IPS-15b (cell line): ENCODE results near the gene ERBB3.
"Not testable (repeated sequence)": the region's sequence is repeated elsewhere in the genome, so short reads cannot be mapped to it uniquely, and the experiment has no call there.

Experiments used
- H3K27me3 ChIP-seq: one replicate; pipeline ENCODE4 v1.6.1; 2013; ENCODE audit warnings: low read length; ENCODE audit not compliant: control insufficient read depth, insufficient read depth
- H3K36me3 ChIP-seq: one replicate; pipeline ENCODE4 v1.6.1; 2013; ENCODE audit warnings: low read length; ENCODE audit not compliant: control insufficient read depth, insufficient read depth
- H3K4me1 ChIP-seq: one replicate; pipeline ENCODE4 v1.6.1; 2013; ENCODE audit warnings: mild to moderate bottlenecking, low read length; ENCODE audit not compliant: control insufficient read depth, insufficient read depth
- H3K4me3 ChIP-seq: one replicate; pipeline ENCODE4 v1.5.1; 2013; ENCODE audit warnings: low read depth, low read length
- H3K9ac ChIP-seq: one replicate; pipeline ENCODE4 v1.6.1; 2013; ENCODE audit warnings: low read depth, mild to moderate bottlenecking, low read length
- H3K9me3 ChIP-seq: one replicate; pipeline ENCODE4 v1.6.1; 2013; ENCODE audit warnings: mild to moderate bottlenecking, low read length; ENCODE audit not compliant: control insufficient read depth, insufficient read depth

The ERBB3 gene

GRCh38 chr12:56103066-56103711 lies 23.2 kb downstream of the ERBB3 start:
- Histone ChIP-seq H3K9me3 (no peaks in the 10 kb centered on the region), H3K9ac (peak overlapping the region; percentile 82), H3K36me3 (peaks cover 39% of the 10 kb centered on the region), H3K27me3 (no peaks in the 10 kb centered on the region), H3K4me3 (peak overlapping the region; percentile 93), H3K4me1 (peaks cover 16% of the 10 kb centered on the region)

- Histone ChIP-seq H3K4me1 (peaks cover 16% of the 10 kb centered on the region), H3K9me3 (no peaks in the 10 kb centered on the region), H3K27me3 (no peaks in the 10 kb centered on the region), H3K4me3 (peak overlapping the region; percentile 93), H3K9ac (peak overlapping the region; percentile 82), H3K36me3 (peaks cover 33% of the 10 kb centered on the region)
Measured at GRCh38 chr12:56103823-56104108, 23.8 kb downstream of the ERBB3 start.

- peak within 1 kb of the TSS; percentile 90 for H3K9ac ChIP-seq
- no peaks in the 10 kb centered on the region for H3K9me3 ChIP-seq
- peak within 1 kb of the TSS; percentile 93 for H3K4me3 ChIP-seq
- no peaks in the 10 kb centered on the region for H3K27me3 ChIP-seq
- peaks cover 16% of the 10 kb centered on the region for H3K4me1 ChIP-seq
- peaks cover 32% of the 10 kb centered on the region for H3K36me3 ChIP-seq
Measured at GRCh38 chr12:56104109-56104814, 24.3 kb downstream of the ERBB3 start, which contains the start of gene PA2G4. Gene PA2G4 (plus strand): TSS chr12:56104559. CDS start chr12:56104738, 179 bp downstream.

GRCh38 chr12:56104815-56105608 lies 25.0 kb downstream of the ERBB3 start:
- Histone ChIP-seq H3K9ac (peak overlapping the region; percentile 90), H3K36me3 (peaks cover 31% of the 10 kb centered on the region), H3K4me3 (peak overlapping the region; percentile 93), H3K9me3 (no peaks in the 10 kb centered on the region), H3K27me3 (no peaks in the 10 kb centered on the region), H3K4me1 (peaks cover 16% of the 10 kb centered on the region)

- Histone ChIP-seq H3K4me3 (peak overlapping the region; percentile 93), H3K9me3 (no peaks in the 10 kb centered on the region), H3K27me3 (no peaks in the 10 kb centered on the region), H3K9ac (peak overlapping the region; percentile 41), H3K36me3 (peaks cover 36% of the 10 kb centered on the region), H3K4me1 (peaks cover 16% of the 10 kb centered on the region)
Measured at GRCh38 chr12:56105609-56105902, 25.6 kb downstream of the ERBB3 start.

- Histone ChIP-seq H3K9me3 (no peaks in the 10 kb centered on the region), H3K9ac (no peak overlapping the region), H3K36me3 (peaks cover 39% of the 10 kb centered on the region), H3K4me1 (peaks cover 16% of the 10 kb centered on the region), H3K27me3 (no peaks in the 10 kb centered on the region), H3K4me3 (no peak overlapping the region)
Measured at GRCh38 chr12:56107242-56107641, 27.3 kb downstream of the ERBB3 start.

- H3K9ac ChIP-seq, result no peak overlapping the region
- no peaks in the 10 kb centered on the region for H3K27me3 ChIP-seq
- H3K36me3 ChIP-seq, result peaks cover 44% of the 10 kb centered on the region
- H3K4me3 ChIP-seq, result no peak overlapping the region
- no peaks in the 10 kb centered on the region for H3K9me3 ChIP-seq
- H3K4me1 ChIP-seq, result peaks cover 8% of the 10 kb centered on the region
Measured at GRCh38 chr12:56110571-56110970, 30.6 kb downstream of the ERBB3 start.

- Histone ChIP-seq H3K4me1 (peaks cover 3% of the 10 kb centered on the region), H3K9ac (no peak overlapping the region), H3K4me3 (no peak overlapping the region), H3K36me3 (peaks cover 30% of the 10 kb centered on the region), H3K27me3 (no peaks in the 10 kb centered on the region), H3K9me3 (no peaks in the 10 kb centered on the region)
Measured at GRCh38 chr12:56114084-56114483, 34.1 kb downstream of the ERBB3 start.

- Histone ChIP-seq H3K9ac (peak overlapping the region; percentile 51), H3K36me3 (peaks cover 18% of the 10 kb centered on the region)
Measured at GRCh38 chr12:56115329-56115728, 35.4 kb downstream of the ERBB3 start.

GRCh38 chr12:56116267-56117081 lies 36.5 kb downstream of the ERBB3 start, which contains the start of gene RPL41:
Gene RPL41 (plus strand): TSS chr12:56116633.
- Histone ChIP-seq H3K36me3 (peaks cover 12% of the 10 kb centered on the region), H3K4me1 (peaks cover 9% of the 10 kb centered on the region), H3K27me3 (no peaks in the 10 kb centered on the region), H3K4me3 (peak within 1 kb of the TSS; percentile 95), H3K9ac (peak within 1 kb of the TSS; percentile 95), H3K9me3 (no peaks in the 10 kb centered on the region)

More at GRCh38 chr12:56115329-56115728, 35.4 kb downstream of the ERBB3 start:
- H3K4me1 ChIP-seq, result peaks cover 9% of the 10 kb centered on the region
- no peaks in the 10 kb centered on the region for H3K9me3 ChIP-seq
- peak overlapping the region; percentile 95 for H3K4me3 ChIP-seq
- H3K27me3 ChIP-seq, result no peaks in the 10 kb centered on the region

GRCh38 chr12:56117082-56117706 lies 37.2 kb downstream of the ERBB3 start:
- H3K27me3 ChIP-seq, H3K9me3 ChIP-seq, H3K4me1 ChIP-seq: not testable (repeated sequence)
- Histone ChIP-seq H3K36me3 (peaks cover 12% of the 10 kb centered on the region), H3K4me3 (peak overlapping the region; percentile 95), H3K9ac (peak overlapping the region; percentile 95)
